Activated T-cell treated with anti-CD3 and anti-CD28 coated beads, Interleukin-2, amount 50 U/mL, for 72 hours (primary cell): ENCODE measurements around the gene MAP4. TPM values are rescaled to one million over a fixed set of nuclear protein-coding genes. Genes with fewer than 3 reads are reported as not detected.

ENCODE experiments used
- ATAC-seq, 2 donors: fragments of 150-1000 bp; cut with Tn5 transposase; replicated peaks in 1 of 2; 2 replicates each; pipeline ENCODE4 v1.10.0; 2021; ENCODE audit warnings: moderate library complexity in 2 of 2, mild to moderate bottlenecking in 1 of 2
- DNase-seq, 2 donors: peaks; one replicate each; pipeline ENCODE4 v3.0.0; 2021 to 2022; ENCODE audit warnings: mixed read lengths in 1 of 2
- H3K27ac Mint-ChIP-seq: one replicate; pipeline ENCODE4 v1.8.0; 2022; ENCODE audit warnings: mild to moderate bottlenecking, moderate library complexity, mixed read lengths
- H3K27me3 Mint-ChIP-seq: one replicate; pipeline ENCODE4 v1.8.0; 2022; ENCODE audit warnings: low read depth, mixed read lengths
- H3K36me3 Mint-ChIP-seq, 2 donors: one replicate each; pipeline ENCODE4 v1.8.0; 2022; ENCODE audit warnings: mixed read lengths in 2 of 2, mild to moderate bottlenecking in 1 of 2; ENCODE audit not compliant: insufficient read depth in 2 of 2
- H3K4me1 Mint-ChIP-seq: one replicate; pipeline ENCODE4 v1.8.0; 2022; ENCODE audit warnings: low read depth, mixed read lengths
- H3K4me3 Mint-ChIP-seq, 2 donors: one replicate each; pipeline ENCODE4 v1.8.0; 2022; ENCODE audit warnings: mild to moderate bottlenecking in 2 of 2, mixed read lengths in 2 of 2, moderate library complexity in 2 of 2
- H3K9me3 Mint-ChIP-seq, 2 donors: one replicate each; pipeline ENCODE4 v1.8.0; 2022; ENCODE audit warnings: mixed read lengths in 2 of 2
- total RNA-seq, 2 donors: library from RNA; stranded (reverse); gene quantifications; one replicate each; pipeline ENCODE4 v1.2.3, GENCODE V29; 2022

Gene MAP4
- total RNA-seq, 2 donors from 2014 or later, result 135 to 149 TPM

DNA sequence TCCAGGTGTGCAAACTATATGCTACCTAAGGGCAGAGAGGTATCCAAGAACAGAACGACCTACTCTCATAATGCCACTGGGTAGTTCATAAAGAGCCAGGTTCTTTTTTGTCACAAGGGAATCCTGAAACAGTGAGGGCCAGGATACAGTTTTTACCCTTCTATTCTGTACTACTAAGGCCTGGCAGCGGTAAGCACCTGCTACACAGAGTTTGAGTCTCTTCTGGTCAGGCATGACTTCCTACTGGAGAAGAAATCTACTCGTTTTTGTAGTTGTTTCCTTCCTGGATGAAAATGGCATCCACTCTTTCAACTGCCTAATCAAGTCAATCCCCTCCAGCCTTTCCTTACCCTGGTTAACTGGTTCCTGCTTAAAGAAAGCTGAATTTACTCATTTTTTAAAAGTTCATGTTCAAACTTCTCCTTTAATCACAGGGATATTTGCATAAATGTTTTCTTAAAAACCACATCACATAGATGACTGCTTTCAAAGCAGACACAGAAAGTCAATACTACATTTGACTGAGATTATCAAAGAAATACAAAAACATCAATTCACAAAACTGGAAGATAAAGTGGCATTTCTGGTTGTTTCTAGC lies 40.0 kb downstream of the MAP4 start:
- Mint-ChIP-seq H3K4me3 (no peak overlapping the region), H3K4me1 (no peaks in the 10 kb centered on the region), H3K27me3 (no peaks in the 10 kb centered on the region), H3K9me3 (no peaks in the 10 kb centered on the region), H3K36me3 (no peaks in the 10 kb centered on the region), H3K27ac (no peak overlapping the region)
- DNase-seq, result no peak
- no peak for ATAC-seq

DNA sequence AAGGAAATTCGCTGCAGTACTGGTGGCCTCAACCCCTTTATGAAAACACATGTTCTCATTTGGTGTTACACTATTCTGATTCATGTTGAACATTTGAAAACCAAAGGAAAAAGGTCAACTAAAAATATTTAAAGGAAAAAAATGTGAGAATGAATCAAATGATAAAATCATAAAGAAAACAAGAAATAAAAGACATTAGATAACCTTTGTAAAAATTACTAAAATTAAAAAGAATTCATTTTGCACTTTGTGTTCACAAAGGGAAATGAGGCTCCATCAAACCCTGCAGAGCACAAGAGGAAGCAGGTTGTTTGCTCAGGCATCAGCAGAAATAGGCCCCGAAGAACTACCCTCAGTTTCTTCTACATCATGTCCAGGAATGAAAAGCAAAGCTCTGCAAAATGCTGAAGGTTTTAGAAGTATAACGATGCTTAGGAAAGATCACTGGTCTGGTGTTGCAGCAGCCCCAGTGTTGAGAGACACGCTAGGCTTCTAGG lies 41.2 kb downstream of the MAP4 start:
- no peak for ATAC-seq
- no peaks in the 10 kb centered on the region for H3K4me1 Mint-ChIP-seq
- H3K9me3 Mint-ChIP-seq, result no peaks in the 10 kb centered on the region
- no peaks in the 10 kb centered on the region for H3K27me3 Mint-ChIP-seq
- no peaks in the 10 kb centered on the region for H3K36me3 Mint-ChIP-seq
- H3K4me3 Mint-ChIP-seq, result no peak overlapping the region
- DNase-seq, result no peak
- H3K27ac Mint-ChIP-seq, result no peak overlapping the region

DNA sequence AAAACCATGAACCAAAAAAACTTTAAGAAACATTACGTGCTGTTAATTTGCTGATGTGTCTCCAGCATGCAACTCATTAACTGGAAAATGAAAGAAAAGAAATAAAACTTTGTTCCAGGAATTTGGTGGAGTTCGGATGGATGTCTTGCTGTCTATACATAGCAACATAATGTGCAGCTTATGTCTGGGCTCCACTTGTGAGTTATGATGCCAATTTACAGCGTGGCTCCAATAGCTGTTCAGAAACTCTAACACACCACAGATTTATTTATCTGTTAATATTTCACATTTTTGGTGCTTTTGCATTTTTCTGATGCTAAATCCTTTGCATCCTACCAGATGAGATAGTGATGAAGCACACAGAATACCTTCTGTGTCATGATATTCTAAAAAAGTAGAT lies 45.1 kb downstream of the MAP4 start:
- DNase-seq (no peak), ATAC-seq (no peak)
- no peaks in the 10 kb centered on the region for H3K27me3 Mint-ChIP-seq
- H3K9me3 Mint-ChIP-seq, result no peaks in the 10 kb centered on the region
- no peak overlapping the region for H3K4me3 Mint-ChIP-seq
- H3K4me1 Mint-ChIP-seq, result no peaks in the 10 kb centered on the region
- no peak overlapping the region for H3K27ac Mint-ChIP-seq
- H3K36me3 Mint-ChIP-seq, result peaks cover 0 to 2% of the 10 kb centered on the region in 2 donors

DNA sequence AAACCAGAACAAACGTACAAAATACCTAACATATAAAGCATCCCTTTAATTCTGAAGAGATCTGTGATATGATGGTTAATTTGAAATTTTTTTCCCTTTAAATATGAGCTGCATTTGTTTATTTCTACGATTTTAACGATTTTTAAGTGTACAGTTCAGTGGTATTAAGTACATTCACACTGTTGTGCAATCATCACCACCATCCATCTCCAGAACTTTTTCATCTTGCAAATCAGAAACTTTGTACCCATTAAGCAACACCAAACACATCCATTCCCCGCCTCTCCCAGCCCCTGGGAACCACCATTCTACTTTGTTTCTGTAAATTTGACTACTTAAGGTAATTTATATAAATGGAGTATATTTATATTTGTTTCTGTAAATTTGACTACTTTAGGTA lies 51.5 kb downstream of the MAP4 start:
- peaks cover 23% of the 10 kb centered on the region for H3K4me1 Mint-ChIP-seq
- no peak for ATAC-seq
- peaks cover 0 to 5% of the 10 kb centered on the region in 2 donors for H3K36me3 Mint-ChIP-seq
- H3K27ac Mint-ChIP-seq, result no peak overlapping the region
- H3K9me3 Mint-ChIP-seq, result no peaks in the 10 kb centered on the region
- DNase-seq, result no peak
- no peak overlapping the region for H3K4me3 Mint-ChIP-seq
- no peaks in the 10 kb centered on the region for H3K27me3 Mint-ChIP-seq

DNA sequence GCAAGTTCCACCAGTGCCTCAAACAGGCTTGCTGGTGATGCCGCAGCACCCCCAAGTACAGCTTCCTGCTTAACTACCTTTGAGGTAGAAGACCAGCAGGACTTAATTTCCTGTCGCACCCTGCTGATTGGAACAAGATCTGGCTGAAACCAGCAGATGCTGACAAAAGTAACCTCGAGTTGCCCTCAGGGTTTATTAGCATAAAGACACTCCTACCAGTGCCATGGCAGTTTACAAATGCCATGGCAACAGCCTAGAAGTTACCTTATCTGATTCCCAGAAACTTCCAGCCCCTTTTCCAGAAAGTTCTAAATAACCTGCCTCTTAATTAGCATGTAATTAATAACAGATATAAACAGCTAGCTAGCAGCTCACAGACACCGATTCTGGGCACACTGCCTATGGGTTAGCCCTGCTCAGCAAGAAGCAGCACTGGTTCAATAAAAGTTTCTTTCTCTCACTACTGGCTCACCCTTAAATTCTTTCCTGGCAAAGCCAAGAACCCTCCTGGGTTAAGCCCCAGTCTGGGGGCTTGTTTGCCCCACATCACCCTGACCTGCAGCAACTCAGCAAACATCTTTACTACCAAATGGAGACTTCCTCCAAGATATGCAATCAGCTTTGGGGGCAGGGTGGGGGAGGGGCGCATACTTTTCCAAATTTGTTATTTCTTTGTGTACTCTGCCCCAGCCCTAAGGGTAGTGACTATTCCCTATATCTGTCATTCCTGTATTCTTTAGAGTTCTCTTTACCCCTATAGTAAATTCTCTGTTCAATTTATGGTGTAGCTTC lies 54.2 kb downstream of the MAP4 start:
- H3K4me1 Mint-ChIP-seq, result peaks cover 23% of the 10 kb centered on the region
- peaks cover 0 to 5% of the 10 kb centered on the region in 2 donors for H3K36me3 Mint-ChIP-seq
- no peak for DNase-seq
- no peaks in the 10 kb centered on the region for H3K9me3 Mint-ChIP-seq
- H3K4me3 Mint-ChIP-seq, result no peak overlapping the region
- no peak overlapping the region for H3K27ac Mint-ChIP-seq
- peak in 1 of 2 donors; percentile 11 for ATAC-seq
- H3K27me3 Mint-ChIP-seq, result no peaks in the 10 kb centered on the region

DNA sequence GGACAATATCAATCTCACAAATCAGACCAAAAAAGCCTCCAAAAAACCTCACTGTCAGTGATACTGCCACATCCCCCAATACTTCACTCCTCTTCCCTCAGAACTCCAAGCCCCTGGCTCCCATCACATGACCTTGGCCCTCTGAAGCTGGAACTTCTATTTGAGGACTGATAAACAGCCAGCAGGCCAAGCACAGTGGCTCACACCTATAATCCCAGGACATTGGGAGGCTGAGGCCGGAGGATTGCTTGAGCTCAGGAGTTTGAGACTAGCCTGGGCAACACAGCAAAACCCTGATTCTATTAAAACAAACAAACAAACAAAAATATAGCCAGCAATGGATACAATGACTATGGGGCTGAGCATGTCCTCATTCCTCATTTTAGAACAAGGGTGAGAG lies 55.2 kb downstream of the MAP4 start:
- peaks cover 23% of the 10 kb centered on the region for H3K4me1 Mint-ChIP-seq
- H3K27me3 Mint-ChIP-seq, result no peaks in the 10 kb centered on the region
- peaks cover 0 to 2% of the 10 kb centered on the region in 2 donors for H3K36me3 Mint-ChIP-seq
- no peak overlapping the region for H3K4me3 Mint-ChIP-seq
- no peak overlapping the region for H3K27ac Mint-ChIP-seq
- ATAC-seq, result no peak
- no peak for DNase-seq
- H3K9me3 Mint-ChIP-seq, result no peaks in the 10 kb centered on the region

DNA sequence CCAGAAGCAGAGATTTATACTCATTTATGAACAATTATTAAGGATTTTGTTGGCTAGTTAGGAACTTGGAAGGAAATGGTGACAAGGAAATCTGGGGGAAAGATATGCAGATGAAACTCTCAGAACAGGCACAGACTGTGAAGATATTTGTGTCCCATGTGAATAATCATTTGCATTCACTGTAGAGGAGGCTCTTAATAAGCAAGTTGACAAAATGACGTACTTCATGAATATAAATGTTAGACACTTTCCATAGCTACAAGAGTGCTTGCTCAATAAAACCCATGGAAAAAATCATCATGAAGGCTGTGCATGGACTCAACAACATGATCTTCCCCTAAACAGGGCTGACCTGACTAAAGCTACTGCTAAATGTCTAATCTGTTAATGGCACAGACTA lies 59.7 kb downstream of the MAP4 start:
- no peaks in the 10 kb centered on the region for H3K9me3 Mint-ChIP-seq

DNA sequence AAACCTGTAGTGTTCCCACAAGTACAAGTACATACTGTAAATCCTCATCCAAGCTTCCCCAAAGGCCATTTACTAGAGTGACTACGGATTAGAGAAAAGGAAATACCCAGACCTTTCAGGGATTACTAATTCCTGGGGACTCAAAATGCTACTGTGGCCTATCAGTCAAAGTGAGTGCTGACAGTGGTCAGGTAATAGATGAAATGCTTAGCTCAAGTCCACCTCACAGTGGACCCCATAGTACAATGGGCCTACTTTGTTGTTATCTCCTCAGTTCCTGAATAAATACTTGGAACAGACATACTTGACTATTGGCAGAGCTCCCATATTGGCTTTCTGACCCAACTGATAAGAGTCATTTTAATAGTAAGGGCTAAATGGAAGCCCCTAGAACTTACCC lies 61.6 kb downstream of the MAP4 start:
- ATAC-seq (no peak), DNase-seq (no peak)
- Mint-ChIP-seq H3K9me3 (no peaks in the 10 kb centered on the region), H3K4me1 (no peaks in the 10 kb centered on the region), H3K27ac (no peak overlapping the region), H3K36me3 (no peaks in the 10 kb centered on the region), H3K27me3 (no peaks in the 10 kb centered on the region), H3K4me3 (no peak overlapping the region)

More for the DNA sequence above, 59.7 kb downstream of the MAP4 start:
- H3K27ac Mint-ChIP-seq, result no peak overlapping the region
- H3K4me1 Mint-ChIP-seq, result peaks cover 10% of the 10 kb centered on the region
- ATAC-seq (no peak), DNase-seq (no peak)
- peaks cover 0 to 2% of the 10 kb centered on the region in 2 donors for H3K36me3 Mint-ChIP-seq
- no peaks in the 10 kb centered on the region for H3K27me3 Mint-ChIP-seq
- H3K4me3 Mint-ChIP-seq, result no peak overlapping the region

DNA sequence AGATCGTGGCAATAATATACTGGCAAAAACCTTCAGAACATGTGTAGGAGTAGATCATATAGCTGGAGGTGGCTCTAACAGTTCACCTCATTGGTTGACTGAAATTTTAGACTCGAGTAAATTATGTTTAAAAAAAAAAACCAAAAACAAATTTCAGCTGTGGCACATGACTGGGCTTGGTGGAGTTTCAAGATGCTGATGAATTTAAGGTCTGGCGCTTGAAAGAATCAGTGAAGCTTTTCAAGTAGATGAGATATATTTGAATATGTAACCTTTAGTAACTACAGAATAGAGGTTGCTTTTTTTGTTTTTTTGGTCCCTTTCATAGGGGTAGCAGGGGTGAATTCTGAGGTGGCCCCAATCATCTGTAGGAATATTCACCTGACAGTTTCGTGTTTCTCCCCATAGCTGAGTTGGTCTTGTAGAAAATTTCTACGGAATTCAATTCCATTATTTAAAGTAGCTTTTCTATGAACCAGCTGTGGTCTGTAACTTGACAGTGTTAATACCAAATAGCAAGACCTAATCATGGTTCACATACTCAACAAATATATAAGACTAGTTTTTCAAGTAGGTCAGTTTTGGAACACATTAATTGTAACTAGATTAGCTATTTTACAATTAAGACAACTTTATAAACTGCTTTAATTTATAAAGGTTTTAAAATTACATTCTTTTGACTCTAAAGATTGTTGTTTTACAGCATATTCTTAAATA lies 65.6 kb downstream of the MAP4 start:
- no peak for ATAC-seq
- no peak overlapping the region for H3K27ac Mint-ChIP-seq
- DNase-seq, result no peak
- no peak overlapping the region for H3K4me3 Mint-ChIP-seq
- no peaks in the 10 kb centered on the region for H3K27me3 Mint-ChIP-seq
- no peaks in the 10 kb centered on the region for H3K4me1 Mint-ChIP-seq
- H3K9me3 Mint-ChIP-seq, result no peaks in the 10 kb centered on the region
- H3K36me3 Mint-ChIP-seq, result no peaks in the 10 kb centered on the region

DNA sequence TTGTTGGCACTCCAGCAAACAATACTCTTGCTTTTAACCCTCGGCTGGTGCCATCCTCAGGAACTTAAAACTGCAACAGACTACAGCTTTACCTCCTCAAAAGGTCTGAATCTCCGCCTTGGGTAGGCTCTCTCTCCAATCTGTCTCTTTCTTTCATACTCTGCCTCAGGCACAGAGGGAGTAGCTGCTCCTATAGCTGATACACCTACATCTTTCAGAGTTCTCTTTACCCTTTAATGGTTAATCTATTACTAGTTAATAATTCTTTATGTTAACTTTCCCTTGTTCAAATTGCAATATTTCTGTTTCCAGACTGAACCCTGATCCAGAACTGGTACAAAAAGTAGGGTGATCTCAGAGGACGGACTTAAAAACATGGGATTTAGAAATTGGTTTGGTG lies 66.2 kb downstream of the MAP4 start:
- H3K9me3 Mint-ChIP-seq, result no peaks in the 10 kb centered on the region
- ATAC-seq (no peak), DNase-seq (no peak)
- H3K4me1 Mint-ChIP-seq, result no peaks in the 10 kb centered on the region
- H3K27ac Mint-ChIP-seq, result no peak overlapping the region
- no peaks in the 10 kb centered on the region for H3K36me3 Mint-ChIP-seq
- H3K27me3 Mint-ChIP-seq, result no peaks in the 10 kb centered on the region
- H3K4me3 Mint-ChIP-seq, result no peak overlapping the region

DNA sequence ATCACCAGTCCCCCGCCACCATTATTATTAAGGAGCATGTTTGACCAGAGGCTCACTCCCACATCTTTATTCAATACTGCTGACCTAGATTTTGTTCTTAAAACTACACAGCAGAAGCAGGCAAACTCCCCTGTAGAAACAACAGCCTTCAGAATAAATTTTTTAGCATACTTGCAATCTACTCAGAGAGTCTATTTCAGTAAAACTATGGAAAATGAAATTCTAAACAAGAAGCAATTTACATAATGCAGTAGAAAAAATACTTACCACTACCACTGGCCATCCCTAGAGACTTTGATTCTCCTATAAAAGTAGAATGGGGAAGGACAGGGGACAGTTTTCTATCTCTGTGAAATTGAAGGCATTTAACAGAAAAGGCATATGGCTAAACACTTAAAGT lies 76.0 kb downstream of the MAP4 start:
- no peaks in the 10 kb centered on the region for H3K36me3 Mint-ChIP-seq
- no peaks in the 10 kb centered on the region for H3K4me1 Mint-ChIP-seq
- DNase-seq, result no peak
- H3K27ac Mint-ChIP-seq, result no peak overlapping the region
- H3K9me3 Mint-ChIP-seq, result no peaks in the 10 kb centered on the region
- ATAC-seq, result no peak
- H3K4me3 Mint-ChIP-seq, result no peak overlapping the region
- H3K27me3 Mint-ChIP-seq, result no peaks in the 10 kb centered on the region

DNA sequence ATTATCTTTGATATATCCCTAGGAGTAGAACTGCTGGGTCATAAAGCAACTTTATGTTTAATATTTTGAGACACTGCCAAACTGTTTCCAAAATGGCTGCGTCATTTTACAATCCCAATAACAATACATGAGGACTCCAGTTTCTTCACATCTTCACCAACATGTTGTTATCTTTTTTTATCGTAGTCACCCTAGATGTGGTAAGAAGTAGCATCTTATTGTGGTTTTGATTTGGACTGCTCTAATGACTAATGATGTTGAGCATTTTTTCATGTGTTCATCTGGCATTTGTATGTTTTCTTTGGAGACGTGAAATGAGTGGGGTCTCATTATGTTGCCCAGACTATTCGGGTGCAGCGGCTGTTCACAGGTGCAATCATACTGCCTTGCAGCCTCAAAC lies 83.8 kb downstream of the MAP4 start:
- H3K4me1 Mint-ChIP-seq, result no peaks in the 10 kb centered on the region
- no peak for DNase-seq
- no peaks in the 10 kb centered on the region for H3K27me3 Mint-ChIP-seq
- no peaks in the 10 kb centered on the region for H3K36me3 Mint-ChIP-seq
- no peaks in the 10 kb centered on the region for H3K9me3 Mint-ChIP-seq
- ATAC-seq, result no peak
- no peak overlapping the region for H3K4me3 Mint-ChIP-seq
- no peak overlapping the region for H3K27ac Mint-ChIP-seq

DNA sequence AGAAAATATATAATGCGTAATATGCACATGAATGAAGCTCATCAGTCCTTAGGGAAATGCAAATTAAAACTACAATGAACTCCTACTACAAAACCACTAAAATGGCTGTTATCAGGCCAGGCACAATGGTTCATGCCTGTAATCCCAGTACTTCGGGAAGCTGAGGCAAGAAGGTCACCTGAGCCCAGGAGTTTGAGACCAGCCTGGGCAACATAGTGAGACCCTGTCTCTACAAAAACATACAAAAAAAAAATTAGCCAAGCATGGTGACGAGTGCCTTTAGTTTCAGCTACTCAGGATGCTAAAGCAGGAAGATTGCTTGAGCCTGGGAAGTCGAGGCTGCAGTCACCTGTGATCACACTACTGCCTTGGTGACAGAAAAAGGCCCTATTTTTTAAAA lies 85.2 kb downstream of the MAP4 start:
- H3K4me3 Mint-ChIP-seq, result no peak overlapping the region
- DNase-seq, result no peak
- peaks cover 1 to 4% of the 10 kb centered on the region in 2 donors for H3K36me3 Mint-ChIP-seq
- H3K27me3 Mint-ChIP-seq, result no peaks in the 10 kb centered on the region
- H3K9me3 Mint-ChIP-seq, result no peaks in the 10 kb centered on the region
- H3K27ac Mint-ChIP-seq, result no peak overlapping the region
- no peak for ATAC-seq
- H3K4me1 Mint-ChIP-seq, result no peaks in the 10 kb centered on the region
